GM18858 (cell line): ENCODE data around the gene OXLD1.
"Not testable (repeated sequence)": the region's sequence is repeated elsewhere in the genome, so short reads cannot be mapped to it uniquely, and the experiment has no call there.

Experiments
- ATAC-seq: cut with Tn5 transposase; IDR thresholded peaks from one replicate; pipeline ENCODE4 v1.9.1; 2021; ENCODE audit not compliant: unreplicated experiment

Gene OXLD1

GRCh38 chr17:81621494-81622130 lies 44.8 kb downstream of the OXLD1 start:
- ATAC-seq, result no peak

DNA sequence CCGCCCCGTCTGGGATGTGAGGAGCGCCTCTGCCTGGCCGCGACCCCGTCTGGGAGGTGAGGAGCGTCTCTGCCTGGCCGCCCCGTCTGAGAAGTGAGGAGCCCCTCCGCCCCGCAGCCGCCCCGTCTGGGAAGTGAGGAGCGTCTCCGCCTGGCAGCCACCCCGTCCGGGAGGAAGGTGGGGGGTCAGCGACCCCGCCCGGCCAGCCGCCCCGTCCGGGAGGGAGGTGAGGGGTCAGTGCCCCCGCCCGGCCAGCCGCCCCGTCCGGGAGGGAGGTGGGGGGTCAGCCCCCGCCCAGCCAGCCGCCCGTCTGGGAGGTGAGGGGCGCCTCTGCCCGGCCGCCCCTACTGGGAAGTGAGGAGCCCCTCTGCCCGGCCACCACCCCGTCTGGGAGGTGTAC lies 48.1 kb downstream of the OXLD1 start:
- ATAC-seq, result not testable (repeated sequence)

- ATAC-seq, result no peak
Measured at GRCh38 chr17:81616877-81617276, 49.5 kb downstream of the OXLD1 start.

- no peak for ATAC-seq
Measured at GRCh38 chr17:81615401-81615930, 50.9 kb downstream of the OXLD1 start.
